ENCODE results near the gene TTLL11.

DNA sequence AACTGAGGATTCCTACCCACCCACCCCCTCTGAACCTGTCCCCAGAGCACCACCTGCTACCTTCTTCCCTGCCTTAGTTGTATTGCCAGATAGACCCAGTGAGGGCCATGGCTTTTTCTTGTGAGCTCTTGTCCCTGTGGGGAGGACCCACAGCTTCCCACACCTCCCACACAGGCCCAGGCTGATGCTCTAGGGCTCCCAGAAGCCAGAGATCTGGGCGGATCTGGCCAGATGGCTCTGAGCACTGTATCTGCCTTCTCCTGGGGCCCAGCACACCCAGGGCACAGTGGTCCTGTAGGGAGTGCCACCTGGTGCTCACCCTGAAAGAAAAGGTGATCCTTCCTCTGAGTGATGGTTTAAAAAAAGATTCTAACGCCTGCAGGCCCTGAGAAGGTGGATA lies 310.0 kb downstream of the TTLL11 start:
- TF ChIP-seq EZH2 (IDR thresholded peaks at IDR 0.05; ENCODE audit: insufficient read depth, poor library complexity, severe bottlenecking) (no peak), EZH2phosphoT487 (IDR thresholded peaks at IDR 0.05; ENCODE audit: insufficient read depth, low read depth) (no peak)
